Activated CD8-positive, alpha-beta T cell treated with anti-CD3 and anti-CD28 coated beads, Interleukin-2, amount 10 ng/mL, durations not matched to agents 7 days and 5 days (primary cell): ENCODE measurements around the gene ZBTB3. TPM values are rescaled to one million over a fixed set of nuclear protein-coding genes. Genes with fewer than 3 reads are reported as not detected.

Experiments
- ATAC-seq: fragments of 150-1000 bp; cut with Tn5 transposase; one replicate; pipeline ENCODE4 v1.10.0; 2021; ENCODE audit warnings: moderate library complexity
- CTCF ChIA-PET: fragments of 350-600 bp; sonication (Branson Sonifier 250); formaldehyde crosslinking; loops from one replicate; lab custom pipeline; 2021; ENCODE audit warnings: antibody characterized with exemption; lab: Charles Lee
- POLR2A ChIA-PET: fragments of 350-600 bp; sonication (Branson Sonifier 250); formaldehyde crosslinking; loops from one replicate; lab custom pipeline; 2021; ENCODE audit warnings: antibody characterized with exemption; lab: Charles Lee
- DNase-seq: peaks from one replicate; pipeline ENCODE4 v3.0.0-alpha.2; 2020
- H3K27ac Mint-ChIP-seq: one replicate; pipeline ENCODE4 v1.8.0; 2021; ENCODE audit warnings: mild to moderate bottlenecking, mixed read lengths
- H3K27me3 Mint-ChIP-seq: one replicate; pipeline ENCODE4 v1.8.0; 2021; ENCODE audit warnings: low read depth, mixed read lengths
- H3K36me3 Mint-ChIP-seq: one replicate; pipeline ENCODE4 v1.8.0; 2021; ENCODE audit warnings: low read depth, mixed read lengths
- H3K4me1 Mint-ChIP-seq: one replicate; pipeline ENCODE4 v1.8.0; 2021; ENCODE audit warnings: low read depth, mixed read lengths
- H3K4me3 Mint-ChIP-seq: one replicate; pipeline ENCODE4 v1.8.0; 2021; ENCODE audit warnings: mild to moderate bottlenecking, mixed read lengths
- H3K9me3 Mint-ChIP-seq: one replicate; pipeline ENCODE4 v1.8.0; 2022; ENCODE audit warnings: mixed read lengths; ENCODE audit not compliant: insufficient read depth
- total RNA-seq, 2 experiments: library from RNA; stranded (reverse); gene quantifications; one replicate each; pipeline ENCODE4 v1.2.3, GENCODE V29; 2021

Gene ZBTB3
- 10 to 100 TPM; 12.4 to 12.8 TPM for total RNA-seq

DNA sequence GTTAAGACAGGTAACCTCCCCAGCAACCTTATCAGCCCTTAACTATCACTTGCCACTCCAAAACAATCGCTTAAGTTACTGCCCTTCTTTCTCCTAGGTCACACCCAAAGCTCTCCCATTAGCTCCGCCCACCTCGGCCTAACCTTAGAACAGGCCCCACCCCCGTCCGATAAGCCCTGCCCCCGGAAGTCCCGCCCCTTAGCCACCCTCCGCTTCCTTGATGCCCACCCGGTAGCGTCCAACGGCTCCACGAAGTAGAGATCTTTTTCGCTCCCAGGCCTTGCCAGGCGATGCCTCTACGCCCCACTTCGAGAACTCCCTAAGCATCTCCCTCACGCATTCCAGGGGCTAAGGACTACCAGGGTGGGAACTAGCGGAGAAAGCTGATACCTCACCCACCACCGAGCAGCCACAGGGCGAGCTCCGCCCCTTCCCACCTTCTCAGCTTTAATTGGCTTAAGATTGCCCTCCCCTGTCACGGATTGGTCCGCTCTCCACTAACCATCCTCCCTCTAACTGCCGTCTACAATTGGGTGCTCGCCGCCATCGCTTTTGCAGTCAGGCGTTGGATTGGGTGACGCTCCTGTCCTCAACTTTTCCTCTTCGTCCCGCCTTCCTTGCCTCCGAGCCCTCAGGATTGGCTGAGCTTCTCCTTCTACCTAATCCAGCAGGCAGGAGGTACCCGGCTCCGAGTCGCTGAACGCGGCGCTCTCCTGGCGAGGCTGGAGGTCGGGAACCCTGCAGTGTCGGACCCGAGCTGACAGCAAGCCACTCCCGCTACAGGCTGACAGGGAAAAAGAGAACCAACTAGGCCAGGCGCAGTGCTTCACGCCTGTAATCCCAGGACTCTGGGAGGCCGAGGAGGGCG is at the start of gene ZBTB3:
TSS of gene ZBTB3 (minus strand) at position 425 of the 868 bp plus-strand sequence. CDS start 496 bp downstream, outside the sequence.
- peaks cover 13% of the 10 kb centered on the region for H3K36me3 Mint-ChIP-seq
- CTCF ChIA-PET, result interaction anchor here (0.6 to 3.8 kb wide), 27 partner anchors 8 to 1237 kb away, joined by 3 to 47 read pairs (median 4); partner anchors contain the start of genes C11orf98, CSKMT, HNRNPUL2 and POLR2G
- no peaks in the 10 kb centered on the region for H3K9me3 Mint-ChIP-seq

DNA sequence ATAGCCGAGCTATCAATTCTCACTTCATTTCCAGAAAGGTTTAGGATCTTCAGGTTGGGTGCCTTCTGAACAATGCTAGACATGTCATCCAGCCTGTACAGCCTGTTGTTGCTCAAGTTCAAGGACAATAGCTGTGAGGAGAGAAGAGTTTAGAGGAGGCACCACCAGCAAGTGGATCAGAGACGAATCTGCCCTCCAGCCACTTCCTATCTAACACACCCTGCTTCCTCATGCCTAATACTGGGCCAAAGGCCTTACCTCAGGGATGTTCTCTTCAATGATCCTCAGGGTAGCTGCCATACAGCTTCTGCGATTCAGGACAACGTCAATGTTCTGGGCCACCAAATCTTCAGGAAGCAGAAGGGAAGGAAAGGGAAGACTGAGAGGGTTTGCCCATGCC is 47.1 kb upstream of the ZBTB3 start:
- Mint-ChIP-seq H3K27ac (no peak overlapping the region), H3K4me1 (peaks cover 26% of the 10 kb centered on the region), H3K9me3 (no peaks in the 10 kb centered on the region), H3K27me3 (no peaks in the 10 kb centered on the region), H3K4me3 (no peak overlapping the region), H3K36me3 (peaks cover 72% of the 10 kb centered on the region)
- no peak for DNase-seq
- ChIA-PET CTCF (interaction anchor here (1.8 to 2.2 kb wide), 2 partner anchors 11 to 14 kb away, joined by 5 to 15 read pairs; partner anchors contain the start of gene TMEM179B), POLR2A (interaction anchor here (0.6 to 4.8 kb wide), 7 partner anchors 8 to 55 kb away, joined by 3 to 25 read pairs (median 4); partner anchors contain the start of genes STX5 and TMEM179B)
- no peak for ATAC-seq

More for the DNA sequence above, at the start of gene ZBTB3:
- Mint-ChIP-seq H3K4me1 (peaks cover 31% of the 10 kb centered on the region), H3K4me3 (peak within 1 kb of the TSS; percentile 94), H3K27ac (peak within 1 kb of the TSS; percentile 97), H3K27me3 (no peaks in the 10 kb centered on the region)
- peak; percentile 99 for DNase-seq
- POLR2A ChIA-PET, result interaction anchor here (0.6 to 4.8 kb wide), 32 partner anchors 8 to 977 kb away, joined by 3 to 48 read pairs (median 5); partner anchors contain the start of genes C11orf98, CSKMT, HNRNPUL2 and LBHD1
- ATAC-seq, result peak; percentile 99

DNA sequence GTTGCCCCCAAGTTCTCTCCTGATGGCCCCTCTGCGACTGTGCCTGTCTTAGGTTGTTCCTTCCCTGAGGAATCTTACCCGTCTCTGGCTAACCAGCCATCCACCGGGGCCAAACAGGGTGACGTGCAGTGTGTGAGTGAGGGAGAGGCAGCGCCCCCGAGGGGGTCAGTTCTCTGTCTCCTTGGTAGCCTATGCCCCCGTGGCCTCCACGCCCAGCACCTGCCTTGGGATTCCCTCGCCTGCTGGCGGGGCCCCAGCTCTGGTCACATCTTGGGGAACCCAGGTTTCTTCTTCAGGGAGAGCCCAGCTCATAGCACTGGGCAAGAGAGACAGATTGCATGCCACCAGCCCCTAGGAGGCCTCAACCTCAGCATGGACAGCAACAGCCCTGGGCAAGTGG is 45.5 kb upstream of the ZBTB3 start:
- H3K36me3 Mint-ChIP-seq, result peaks cover 81% of the 10 kb centered on the region
- ChIA-PET CTCF (interaction anchor here (0.6 to 1.8 kb wide), 2 partner anchors 9 to 14 kb away, joined by 3 to 5 read pairs; no protein-coding TSS in a partner anchor), POLR2A (interaction anchor here (2.5 to 2.8 kb wide), 2 partner anchors 9 to 42 kb away, joined by 12 to 21 read pairs; no protein-coding TSS in a partner anchor)
- DNase-seq, result no peak
- H3K9me3 Mint-ChIP-seq, result no peaks in the 10 kb centered on the region
- no peaks in the 10 kb centered on the region for H3K27me3 Mint-ChIP-seq
- peaks cover 18% of the 10 kb centered on the region for H3K4me1 Mint-ChIP-seq
- ATAC-seq, result no peak
- H3K4me3 Mint-ChIP-seq, result no peak overlapping the region
- H3K27ac Mint-ChIP-seq, result no peak overlapping the region

DNA sequence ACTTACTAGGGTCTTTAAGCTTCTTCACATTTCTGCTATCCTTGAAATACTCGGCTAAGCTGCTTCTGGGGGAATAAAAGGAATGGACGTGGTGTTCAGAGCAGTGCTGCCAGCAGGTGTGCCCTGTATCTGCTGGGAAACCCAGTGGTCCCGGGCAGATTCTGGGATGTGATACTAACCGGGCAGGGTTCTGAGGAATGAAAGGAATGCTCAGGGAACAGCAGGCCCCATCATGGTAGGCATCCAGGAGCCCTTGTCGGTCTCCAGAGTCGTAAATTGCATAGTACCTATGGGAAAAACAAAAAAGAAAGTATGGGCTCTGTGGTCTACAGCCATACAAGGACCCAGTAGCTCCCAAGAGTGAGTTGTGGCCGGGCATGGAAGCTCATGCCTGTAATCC is 42.3 kb upstream of the ZBTB3 start:
- H3K9me3 Mint-ChIP-seq, result no peaks in the 10 kb centered on the region
- H3K4me1 Mint-ChIP-seq, result peaks cover 11% of the 10 kb centered on the region
- DNase-seq (no peak), ATAC-seq (no peak)
- CTCF ChIA-PET, result interaction anchor here (4.2 kb wide), 1 partner anchor 10 kb away, joined by 23 read pairs; the partner anchor contains the start of gene TMEM179B
- POLR2A ChIA-PET, result interaction anchor here (0.8 to 4.1 kb wide), 4 partner anchors 9 to 60 kb away, joined by 3 to 31 read pairs (median 5); partner anchors contain the start of genes NXF1, TMEM179B and WDR74
- peaks cover 78% of the 10 kb centered on the region for H3K36me3 Mint-ChIP-seq
- H3K27ac Mint-ChIP-seq, result no peak overlapping the region
- no peaks in the 10 kb centered on the region for H3K27me3 Mint-ChIP-seq
- H3K4me3 Mint-ChIP-seq, result no peak overlapping the region

DNA sequence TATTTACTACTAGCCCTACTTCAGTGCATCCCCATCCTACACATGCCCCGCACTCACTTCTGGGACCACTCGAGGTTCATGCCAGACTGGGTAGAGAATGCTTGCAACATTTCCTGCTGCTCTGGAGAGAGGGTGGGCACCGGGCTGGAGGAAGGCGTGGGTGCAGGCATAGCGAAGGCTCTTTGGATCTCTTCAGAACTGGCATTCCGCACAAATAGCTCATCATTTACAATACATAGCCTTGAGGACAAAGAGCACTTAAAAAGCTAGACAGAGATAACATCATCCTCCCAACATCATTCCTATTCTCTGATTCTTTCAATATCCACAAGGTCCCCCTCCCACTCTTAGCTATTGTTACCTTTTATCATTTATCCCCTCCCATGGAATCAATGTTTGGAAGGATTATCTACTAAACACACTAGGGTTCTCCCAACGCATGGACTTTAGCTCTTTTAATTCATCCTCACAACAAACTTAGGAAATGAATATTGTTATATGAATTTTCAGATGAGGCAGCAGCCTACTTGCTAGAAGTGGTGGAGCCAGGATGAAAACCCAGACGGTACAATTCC is 40.3 kb upstream of the ZBTB3 start:
- H3K4me3 Mint-ChIP-seq, result peak overlapping the region; percentile 10

DNA sequence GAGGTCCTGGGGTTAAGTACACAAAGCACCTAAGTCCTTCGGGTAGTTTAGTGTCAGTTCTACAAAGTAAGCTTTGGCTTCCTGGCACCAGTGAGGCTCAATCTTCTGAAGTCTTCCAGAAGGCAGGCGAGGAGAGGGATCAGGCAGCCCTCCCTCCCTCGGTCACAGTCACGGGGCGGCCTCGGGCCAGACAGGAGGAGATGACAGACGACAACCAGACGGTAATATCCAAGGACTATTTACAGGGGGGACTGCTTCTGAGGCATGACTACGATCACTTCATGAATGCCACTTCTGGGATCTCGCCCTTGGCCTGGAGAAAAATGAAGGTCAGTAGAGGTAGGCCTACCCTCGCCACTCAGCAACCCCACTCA is 38.2 kb upstream of the ZBTB3 start:
- Mint-ChIP-seq H3K9me3 (no peaks in the 10 kb centered on the region), H3K27ac (peak overlapping the region; percentile 93), H3K27me3 (no peaks in the 10 kb centered on the region), H3K4me3 (peak overlapping the region; percentile 88), H3K36me3 (peaks cover 85% of the 10 kb centered on the region), H3K4me1 (peaks cover 44% of the 10 kb centered on the region)
- ChIA-PET CTCF (interaction anchor here (1.0 to 1.6 kb wide), 2 partner anchors 64 to 89 kb away, joined by 3 to 4 read pairs; partner anchors contain the start of gene SLC3A2), POLR2A (interaction anchor here (0.9 to 7.8 kb wide), 9 partner anchors 9 to 146 kb away, joined by 3 to 190 read pairs (median 5); partner anchors contain the start of genes GANAB, NXF1, STX5 and WDR74)
- peak; percentile 8 for ATAC-seq
- DNase-seq, result no peak

More for the DNA sequence above, 40.3 kb upstream of the ZBTB3 start:
- Mint-ChIP-seq H3K9me3 (no peaks in the 10 kb centered on the region), H3K4me1 (peaks cover 28% of the 10 kb centered on the region), H3K27ac (no peak overlapping the region), H3K27me3 (no peaks in the 10 kb centered on the region), H3K36me3 (peaks cover 84% of the 10 kb centered on the region)
- ChIA-PET CTCF (interaction anchor here (0.9 to 4.2 kb wide), 5 partner anchors 8 to 113 kb away, joined by 3 to 23 read pairs (median 3); partner anchors contain the start of genes TMEM179B and WDR74), POLR2A (interaction anchor here (0.8 to 4.1 kb wide), 5 partner anchors 9 to 62 kb away, joined by 3 to 31 read pairs (median 5); partner anchors contain the start of genes NXF1, WDR74 and ZBTB3)
- DNase-seq (no peak), ATAC-seq (no peak)

DNA sequence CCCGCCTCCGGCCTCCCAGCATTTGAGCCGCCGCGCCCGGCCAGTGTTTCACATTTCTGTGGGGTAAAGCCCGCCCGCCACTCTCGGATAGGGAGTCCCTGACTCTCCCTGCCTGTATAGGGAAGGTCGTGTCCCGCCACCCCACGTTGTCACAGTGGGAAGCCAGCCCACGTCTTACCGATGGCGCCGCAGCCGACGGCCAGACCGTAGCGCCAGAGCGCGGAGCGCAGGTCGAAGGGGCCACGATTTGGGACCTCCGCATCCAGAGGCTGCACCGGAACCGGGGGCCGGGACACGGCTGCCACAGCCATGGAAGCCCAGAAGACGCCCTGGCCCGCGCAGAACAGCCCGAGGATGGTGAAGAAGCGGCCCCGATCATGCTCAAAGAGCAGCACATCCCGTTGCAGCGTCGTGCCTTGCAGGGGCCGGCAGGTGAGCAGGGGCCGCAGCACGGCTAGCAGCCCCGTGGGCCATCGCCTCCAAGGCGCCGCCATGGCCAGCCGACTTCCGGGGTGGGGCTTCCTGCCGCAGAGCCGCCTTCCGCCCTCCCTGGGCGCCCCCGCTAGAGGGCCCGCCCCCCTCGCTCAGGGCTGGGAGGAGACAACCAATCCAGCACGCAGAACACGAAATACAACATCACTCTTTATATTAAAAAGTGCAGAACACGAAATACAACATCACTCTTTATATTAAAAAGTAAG is 37.7 kb upstream of the ZBTB3 start, which contains the start of gene TMEM223:
TSS of gene TMEM223 (minus strand) at position 506 of the 701 bp plus-strand sequence. CDS start at position 494, 12 bp downstream.
- peaks cover 44% of the 10 kb centered on the region for H3K4me1 Mint-ChIP-seq
- peak within 1 kb of the TSS; percentile 93 for H3K27ac Mint-ChIP-seq
- ATAC-seq (peak; percentile 78), DNase-seq (peak; percentile 94)
- peak within 1 kb of the TSS; percentile 88 for H3K4me3 Mint-ChIP-seq
- CTCF ChIA-PET, result interaction anchor here (0.7 to 1.9 kb wide), 4 partner anchors 9 to 71 kb away, joined by 3 to 5 read pairs (median 4); partner anchors contain the start of gene HNRNPUL2
- peaks cover 82% of the 10 kb centered on the region for H3K36me3 Mint-ChIP-seq
- no peaks in the 10 kb centered on the region for H3K27me3 Mint-ChIP-seq
- H3K9me3 Mint-ChIP-seq, result no peaks in the 10 kb centered on the region
- POLR2A ChIA-PET, result interaction anchor here (0.8 to 7.8 kb wide), 13 partner anchors 9 to 181 kb away, joined by 3 to 190 read pairs (median 6); partner anchors contain the start of genes GANAB, HNRNPUL2, NXF1 and STX5

DNA sequence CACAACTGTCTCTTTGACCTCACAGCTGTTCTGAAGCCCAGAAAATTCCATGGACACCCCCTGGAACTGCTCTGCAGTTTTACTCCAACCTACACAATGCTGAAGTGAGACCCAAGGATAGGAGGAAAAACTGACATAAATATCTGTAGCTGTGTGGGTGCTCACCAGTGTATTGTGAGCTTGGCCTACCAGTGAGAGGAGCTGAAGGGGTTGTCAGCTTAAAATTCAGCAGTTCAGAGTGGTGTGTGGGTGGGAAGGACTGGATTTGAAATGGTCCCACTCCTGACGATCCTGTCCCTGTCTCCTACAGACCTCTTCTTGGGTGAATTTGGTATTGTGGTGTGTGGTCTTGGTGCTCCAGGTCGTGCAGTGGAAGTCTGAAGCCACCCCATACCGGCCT is 35.6 kb upstream of the ZBTB3 start:
- H3K4me3 Mint-ChIP-seq, result peak overlapping the region; percentile 96

DNA sequence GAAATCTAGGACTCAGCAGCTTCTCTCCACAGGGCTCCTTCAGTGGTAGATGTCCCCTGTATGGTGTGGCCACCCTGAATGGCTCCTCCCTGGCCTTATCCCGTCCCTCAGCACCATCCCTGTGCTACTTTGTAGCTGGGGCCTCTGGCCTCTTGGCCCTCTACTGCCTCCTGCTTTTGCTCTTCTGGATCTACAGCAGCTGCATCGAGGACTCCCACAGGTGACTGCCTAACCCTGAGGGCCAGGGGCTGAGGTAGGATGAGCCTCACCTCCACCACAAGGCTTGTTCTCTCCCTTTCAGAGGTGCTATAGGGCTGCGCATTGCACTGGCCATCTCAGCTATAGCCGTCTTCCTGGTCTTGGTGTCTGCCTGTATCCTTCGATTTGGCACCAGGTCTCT is 35.0 kb upstream of the ZBTB3 start:
- H3K27ac Mint-ChIP-seq, result peak overlapping the region; percentile 98
- ChIA-PET POLR2A (interaction anchor here (0.6 to 7.8 kb wide), 12 partner anchors 13 to 124 kb away, joined by 3 to 190 read pairs (median 9); partner anchors contain the start of genes C11orf98, CSKMT, HNRNPUL2 and NXF1), CTCF (interaction anchor here (0.9 to 7.9 kb wide), 9 partner anchors 16 to 108 kb away, joined by 3 to 144 read pairs (median 7); partner anchors contain the start of genes HNRNPUL2, SLC3A2, STX5 and TAF6L)
- H3K27me3 Mint-ChIP-seq, result no peaks in the 10 kb centered on the region
- ATAC-seq (no peak), DNase-seq (no peak)
- peaks cover 54% of the 10 kb centered on the region for H3K4me1 Mint-ChIP-seq
- H3K36me3 Mint-ChIP-seq, result peaks cover 67% of the 10 kb centered on the region
- H3K9me3 Mint-ChIP-seq, result no peaks in the 10 kb centered on the region
- peak overlapping the region; percentile 96 for H3K4me3 Mint-ChIP-seq

More for the DNA sequence above, 35.6 kb upstream of the ZBTB3 start:
- DNase-seq (no peak), ATAC-seq (no peak)
- ChIA-PET POLR2A (interaction anchor here (0.8 to 7.8 kb wide), 10 partner anchors 11 to 124 kb away, joined by 4 to 190 read pairs (median 10); partner anchors contain the start of genes C11orf98, CSKMT, NXF1 and SLC3A2), CTCF (interaction anchor here (0.7 to 7.9 kb wide), 11 partner anchors 11 to 247 kb away, joined by 3 to 144 read pairs (median 4); partner anchors contain the start of genes C11orf98, CSKMT, HNRNPUL2 and SLC3A2)
- Mint-ChIP-seq H3K4me1 (peaks cover 54% of the 10 kb centered on the region), H3K27ac (peak overlapping the region; percentile 98), H3K36me3 (peaks cover 73% of the 10 kb centered on the region), H3K27me3 (no peaks in the 10 kb centered on the region), H3K9me3 (no peaks in the 10 kb centered on the region)
